GM12892 (cell line): Measurements from ENCODE around the gene ARL13A.

Experiments used
- POLR2A ChIP-seq: IDR thresholded peaks from 2 replicates; pipeline ENCODE4 v1.6.1; 2011; ENCODE audit warnings: low read depth, low read length, control low read depth
- POLR2AphosphoS5 ChIP-seq: IDR thresholded peaks from 2 replicates; pipeline ENCODE4 v1.6.1; 2011; ENCODE audit warnings: low read depth, low read length, control low read depth
- TAF1 ChIP-seq: IDR thresholded peaks from 2 replicates; pipeline ENCODE4 v1.6.1; 2011; ENCODE audit warnings: low read depth, mild to moderate bottlenecking, control low read depth, low read length, borderline replicate concordance

- no peak for TF ChIP-seq POLR2AphosphoS5
- no peak for TF ChIP-seq POLR2A
- no peak for TF ChIP-seq TAF1
Measured at GRCh38 chrX:100969408-100969807, at the start of gene ARL13A.
